WTC11 (cell line): ENCODE data around the gene SMC5.

ENCODE experiments used
- ATF2 ChIP-seq: sonication (generic); formaldehyde crosslinking; IDR thresholded peaks from 2 replicates; pipeline ENCODE4 v1.8.1; 2022; ENCODE audit warnings: low read depth, missing genetic modification reagents, borderline replicate concordance
- CTCF ChIP-seq: fragments of 200-600 bp; IDR thresholded peaks from 2 replicates; pipeline ENCODE4 v1.8.0; 2022; ENCODE audit warnings: antibody characterized with exemption
- ERG ChIP-seq: fragments of 250-450 bp; sonication (Bioruptor Pico); IDR thresholded peaks from 2 replicates; pipeline ENCODE4 v1.8.0; 2021; ENCODE audit warnings: mild to moderate bottlenecking
- JAZF1 ChIP-seq: fragments of 250-450 bp; sonication (Bioruptor Pico); IDR thresholded peaks from 2 replicates; pipeline ENCODE4 v1.9.0; 2021; ENCODE audit warnings: moderate library complexity, mild to moderate bottlenecking, inconsistent platforms
- JUN ChIP-seq: sonication (generic); formaldehyde crosslinking; IDR thresholded peaks from 2 replicates; pipeline ENCODE4 v1.8.0; 2023; ENCODE audit warnings: mild to moderate bottlenecking, missing genetic modification reagents
- MAX ChIP-seq: sonication (generic); formaldehyde crosslinking; IDR thresholded peaks from 2 replicates; pipeline ENCODE4 v1.8.0; 2022; ENCODE audit warnings: mild to moderate bottlenecking, missing genetic modification reagents
- SMAD3 ChIP-seq: sonication (generic); formaldehyde crosslinking; IDR thresholded peaks from 2 replicates; pipeline ENCODE4 v1.8.0; 2022; ENCODE audit warnings: missing genetic modification reagents, mild to moderate bottlenecking, borderline replicate concordance
- SMAD4 ChIP-seq: sonication (generic); formaldehyde crosslinking; IDR thresholded peaks from 2 replicates; pipeline ENCODE4 v1.8.0; 2022; ENCODE audit warnings: mild to moderate bottlenecking, missing genetic modification reagents
- STAT6 ChIP-seq: sonication (generic); formaldehyde crosslinking; conservative IDR thresholded peaks from 2 replicates; pipeline ENCODE4 v1.8.1; 2023; ENCODE audit warnings: mild to moderate bottlenecking, low read depth, missing genetic modification reagents, moderate library complexity
- USF2 ChIP-seq: sonication (generic); formaldehyde crosslinking; IDR thresholded peaks from 2 replicates; pipeline ENCODE4 v1.8.1; 2023; ENCODE audit warnings: mild to moderate bottlenecking, missing genetic modification reagents, moderate library complexity
- ZBTB43 ChIP-seq: sonication (generic); formaldehyde crosslinking; IDR thresholded peaks from 2 replicates; pipeline ENCODE4 v1.8.1; 2023; ENCODE audit warnings: mild to moderate bottlenecking, missing genetic modification reagents

GRCh38 chr9:70340572-70340971 is 81.8 kb downstream of the SMC5 start:
- TF ChIP-seq CTCF (no peak), SMAD4 (no peak), MAX (CRISPR knock-in tag) (no peak), STAT6 (no peak), ZBTB43 (CRISPR knock-in tag) (no peak), USF2 (no peak), JUN (CRISPR knock-in tag) (no peak), ATF2 (CRISPR knock-in tag) (no peak), JAZF1 (CRISPR knock-in tag) (no peak), SMAD3 (CRISPR knock-in tag) (no peak), ERG (CRISPR knock-in tag) (no peak)
